ENCODE measurements around the gene KHDC4. TPM values are rescaled to one million over a fixed set of nuclear protein-coding genes. Genes with fewer than 3 reads are reported as not detected.
A peak's percentile ranks its signal among the peaks of the same experiment; 100 is the strongest.

KHDC4 gene
- total RNA-seq, 1 donor from 2014 or later, result 48.2 TPM

DNA sequence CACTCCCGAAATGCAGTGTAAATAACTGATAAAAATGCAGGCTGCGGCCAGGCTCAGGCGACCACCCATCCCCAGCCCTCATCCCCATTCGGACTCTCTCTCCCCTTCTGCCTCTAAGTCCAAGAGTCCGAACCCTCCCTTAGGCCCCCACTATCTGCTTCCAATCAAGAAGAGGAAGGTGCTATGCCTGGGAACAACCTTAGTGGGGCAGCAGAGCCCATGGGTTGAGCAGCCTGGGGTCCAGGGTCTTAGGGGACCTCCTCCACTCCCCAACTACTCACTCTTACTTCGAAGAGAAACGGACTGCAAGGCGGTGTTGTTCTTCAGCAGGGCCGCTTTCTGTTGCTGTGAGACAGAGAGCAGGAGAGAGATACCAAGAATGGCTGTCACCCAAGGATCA lies 31.9 kb upstream of the KHDC4 start:
- Histone ChIP-seq H3K4me2 (ENCODE audit: low read length) (no peak overlapping the region), H3K9me3 (ENCODE audit: insufficient read depth, low read depth, low read length) (no peaks in the 10 kb centered on the region), H3K4me3 (ENCODE audit: insufficient read depth, low read depth, low read length) (no peak overlapping the region), H3K27me3 (ENCODE audit: insufficient read depth, low read length) (no peaks in the 10 kb centered on the region), H2AFZ (ENCODE audit: low read depth, low read length) (no peak overlapping the region), H3K36me3 (ENCODE audit: insufficient read depth, low read length) (peaks cover 63% of the 10 kb centered on the region), H3K9ac (ENCODE audit: low read length) (no peak overlapping the region), H4K20me1 (ENCODE audit: insufficient read depth, low read length) (peaks cover 82% of the 10 kb centered on the region), H3K27ac (ENCODE audit: low read depth, low read length) (no peak overlapping the region), H3K4me1 (ENCODE audit: insufficient read depth, low read length) (peaks cover 58% of the 10 kb centered on the region), H3K79me2 (ENCODE audit: insufficient read depth, low read length) (peaks cover 82% of the 10 kb centered on the region)
- Mint-ChIP-seq H3K4me1 (ENCODE audit: low read depth, unreplicated experiment) (peaks cover 47% of the 10 kb centered on the region), H3K4me3 (ENCODE audit: unreplicated experiment) (no peak overlapping the region), H3K36me3 (ENCODE audit: low read depth, unreplicated experiment) (peaks cover 33% of the 10 kb centered on the region), H3K9me3 (ENCODE audit: unreplicated experiment) (no peaks in the 10 kb centered on the region), H3K27me3 (ENCODE audit: low read depth, unreplicated experiment) (no peaks in the 10 kb centered on the region), H3K27ac (ENCODE audit: unreplicated experiment) (no peak overlapping the region)
- DNase-seq (ENCODE audit: low read depth), result no peak
- FAIRE-seq, result no peak
- TF ChIP-seq CTCF (IDR thresholded peaks at IDR 0.05; ENCODE audit: insufficient read depth, low read depth, low read length) (peak; percentile 6), EZH2 (IDR thresholded peaks at IDR 0.05; ENCODE audit: insufficient read depth, low read length) (no peak)

DNA sequence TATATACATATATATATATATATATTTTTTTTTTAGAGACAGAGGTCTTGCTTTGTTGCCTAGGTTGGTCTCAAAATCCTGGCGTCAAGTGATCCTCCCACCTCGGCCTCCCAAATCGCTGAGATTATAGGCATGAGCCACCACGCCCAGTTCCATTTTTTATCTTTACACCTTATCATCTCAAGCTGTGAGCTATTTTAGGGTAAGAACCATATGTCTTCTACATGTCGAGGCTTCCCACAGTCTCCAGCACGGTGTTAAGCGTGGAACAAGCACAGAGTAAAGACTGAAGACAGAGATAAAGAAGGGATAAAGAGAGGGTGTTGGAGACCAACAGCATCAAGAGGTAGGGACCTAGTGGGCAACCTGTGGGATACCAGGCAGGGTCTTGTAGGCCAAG lies 30.0 kb upstream of the KHDC4 start:
- H3K27ac ChIP-seq (ENCODE audit: low read depth, low read length), result no peak overlapping the region
- peaks cover 77% of the 10 kb centered on the region for H3K79me2 ChIP-seq (ENCODE audit: insufficient read depth, low read length)
- no peaks in the 10 kb centered on the region for H3K9me3 Mint-ChIP-seq (ENCODE audit: unreplicated experiment)
- no peak overlapping the region for H2AFZ ChIP-seq (ENCODE audit: low read depth, low read length)
- no peak overlapping the region for H3K4me2 ChIP-seq (ENCODE audit: low read length)
- peaks cover 35% of the 10 kb centered on the region for H3K36me3 Mint-ChIP-seq (ENCODE audit: low read depth, unreplicated experiment)
- H3K4me3 Mint-ChIP-seq (ENCODE audit: unreplicated experiment), result no peak overlapping the region
- peaks cover 75% of the 10 kb centered on the region for H4K20me1 ChIP-seq (ENCODE audit: insufficient read depth, low read length)
- H3K36me3 ChIP-seq (ENCODE audit: insufficient read depth, low read length), result peaks cover 75% of the 10 kb centered on the region
- no peak overlapping the region for H3K27ac Mint-ChIP-seq (ENCODE audit: unreplicated experiment)
- H3K4me1 ChIP-seq (ENCODE audit: insufficient read depth, low read length), result peaks cover 46% of the 10 kb centered on the region
- no peak overlapping the region for H3K4me3 ChIP-seq (ENCODE audit: insufficient read depth, low read depth, low read length)
- H3K9ac ChIP-seq (ENCODE audit: low read length), result no peak overlapping the region
- no peaks in the 10 kb centered on the region for H3K9me3 ChIP-seq (ENCODE audit: insufficient read depth, low read depth, low read length)
- DNase-seq (ENCODE audit: low read depth), result no peak
- no peak for FAIRE-seq
- H3K27me3 ChIP-seq (ENCODE audit: insufficient read depth, low read length), result no peaks in the 10 kb centered on the region
- H3K27me3 Mint-ChIP-seq (ENCODE audit: low read depth, unreplicated experiment), result no peaks in the 10 kb centered on the region
- TF ChIP-seq CTCF (IDR thresholded peaks at IDR 0.05; ENCODE audit: insufficient read depth, low read depth, low read length) (no peak), EZH2 (IDR thresholded peaks at IDR 0.05; ENCODE audit: insufficient read depth, low read length) (no peak)
- peaks cover 39% of the 10 kb centered on the region for H3K4me1 Mint-ChIP-seq (ENCODE audit: low read depth, unreplicated experiment)

DNA sequence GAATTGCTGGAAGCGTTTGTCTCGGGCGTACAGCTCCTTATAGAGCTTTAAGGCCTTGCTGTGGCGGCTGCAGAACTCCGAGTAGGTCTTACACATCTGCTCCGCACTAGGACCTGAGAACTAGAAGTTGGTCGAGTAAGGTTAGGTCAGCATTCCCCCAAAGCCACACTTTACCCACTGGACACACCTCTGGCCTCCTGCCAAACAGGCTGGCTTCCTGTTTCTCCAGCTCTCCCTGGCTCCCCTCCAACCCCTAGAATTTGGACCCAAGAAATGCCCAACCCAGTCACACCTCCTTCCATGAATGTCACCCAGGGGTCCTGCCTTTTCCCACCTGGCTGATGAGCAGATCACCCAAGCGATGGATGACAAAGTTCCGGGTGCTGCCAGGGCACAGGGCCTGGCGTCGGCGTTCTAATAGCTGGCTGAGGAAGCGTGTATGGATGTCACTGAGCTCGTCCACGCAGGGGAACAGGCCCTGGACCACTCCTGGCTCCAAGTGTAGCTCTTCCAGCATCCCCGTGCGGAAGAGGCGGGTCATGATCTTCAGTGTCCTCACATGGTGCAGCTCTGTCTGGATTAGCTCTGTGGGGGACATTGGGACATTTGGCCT lies 28.5 kb upstream of the KHDC4 start:
- Mint-ChIP-seq H3K36me3 (ENCODE audit: low read depth, unreplicated experiment) (peaks cover 39% of the 10 kb centered on the region), H3K9me3 (ENCODE audit: unreplicated experiment) (no peaks in the 10 kb centered on the region), H3K4me1 (ENCODE audit: low read depth, unreplicated experiment) (peaks cover 24% of the 10 kb centered on the region), H3K4me3 (ENCODE audit: unreplicated experiment) (no peak overlapping the region), H3K27ac (ENCODE audit: unreplicated experiment) (no peak overlapping the region), H3K27me3 (ENCODE audit: low read depth, unreplicated experiment) (no peaks in the 10 kb centered on the region)
- Histone ChIP-seq H3K4me1 (ENCODE audit: insufficient read depth, low read length) (peaks cover 31% of the 10 kb centered on the region), H2AFZ (ENCODE audit: low read depth, low read length) (no peak overlapping the region), H3K36me3 (ENCODE audit: insufficient read depth, low read length) (peaks cover 68% of the 10 kb centered on the region), H3K79me2 (ENCODE audit: insufficient read depth, low read length) (peaks cover 66% of the 10 kb centered on the region), H4K20me1 (ENCODE audit: insufficient read depth, low read length) (peaks cover 64% of the 10 kb centered on the region), H3K27ac (ENCODE audit: low read depth, low read length) (peak overlapping the region; percentile 72), H3K27me3 (ENCODE audit: insufficient read depth, low read length) (no peaks in the 10 kb centered on the region), H3K4me2 (ENCODE audit: low read length) (peak overlapping the region; percentile 55), H3K9ac (ENCODE audit: low read length) (peak overlapping the region; percentile 52), H3K4me3 (ENCODE audit: insufficient read depth, low read depth, low read length) (no peak overlapping the region), H3K9me3 (ENCODE audit: insufficient read depth, low read depth, low read length) (no peaks in the 10 kb centered on the region)
- FAIRE-seq (no peak), DNase-seq (ENCODE audit: low read depth) (peak; percentile 63)
- TF ChIP-seq CTCF (IDR thresholded peaks at IDR 0.05; ENCODE audit: insufficient read depth, low read depth, low read length), result no peak
- no peak for TF ChIP-seq EZH2 (IDR thresholded peaks at IDR 0.05; ENCODE audit: insufficient read depth, low read length)
